ENCODE results near the gene RELB.
A peak's percentile ranks its signal among the peaks of the same experiment; 100 is the strongest.

Gene RELB

GRCh38 chr19:45058622-45059159 is 57.4 kb downstream of the RELB start:
- no peak for DNase-seq (ENCODE audit: low spot score)

GRCh38 chr19:45059258-45059965 is 58.1 kb downstream of the RELB start:
- peak; percentile 54 for DNase-seq (ENCODE audit: low spot score)

DNA sequence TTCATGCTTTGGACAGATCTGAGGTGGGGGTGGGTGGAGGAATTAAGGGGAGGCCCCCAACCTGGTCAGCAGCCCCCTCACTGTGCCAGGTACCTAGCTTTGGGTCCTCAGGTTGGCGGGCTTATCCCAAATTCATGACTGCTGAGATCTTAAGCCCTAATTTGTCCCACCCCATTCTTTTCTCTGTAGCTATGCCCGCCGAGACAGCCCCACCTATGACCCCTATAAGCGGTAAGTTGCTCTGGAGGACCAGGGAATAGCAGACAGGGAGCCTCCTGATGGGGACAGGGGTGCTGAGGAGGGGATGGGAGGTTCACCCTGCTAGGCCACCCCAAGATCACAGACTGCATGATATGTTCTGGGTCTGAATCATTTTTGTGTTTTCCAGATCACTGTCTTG is 60.7 kb downstream of the RELB start:
- DNase-seq (ENCODE audit: low spot score) = no peak

DNA sequence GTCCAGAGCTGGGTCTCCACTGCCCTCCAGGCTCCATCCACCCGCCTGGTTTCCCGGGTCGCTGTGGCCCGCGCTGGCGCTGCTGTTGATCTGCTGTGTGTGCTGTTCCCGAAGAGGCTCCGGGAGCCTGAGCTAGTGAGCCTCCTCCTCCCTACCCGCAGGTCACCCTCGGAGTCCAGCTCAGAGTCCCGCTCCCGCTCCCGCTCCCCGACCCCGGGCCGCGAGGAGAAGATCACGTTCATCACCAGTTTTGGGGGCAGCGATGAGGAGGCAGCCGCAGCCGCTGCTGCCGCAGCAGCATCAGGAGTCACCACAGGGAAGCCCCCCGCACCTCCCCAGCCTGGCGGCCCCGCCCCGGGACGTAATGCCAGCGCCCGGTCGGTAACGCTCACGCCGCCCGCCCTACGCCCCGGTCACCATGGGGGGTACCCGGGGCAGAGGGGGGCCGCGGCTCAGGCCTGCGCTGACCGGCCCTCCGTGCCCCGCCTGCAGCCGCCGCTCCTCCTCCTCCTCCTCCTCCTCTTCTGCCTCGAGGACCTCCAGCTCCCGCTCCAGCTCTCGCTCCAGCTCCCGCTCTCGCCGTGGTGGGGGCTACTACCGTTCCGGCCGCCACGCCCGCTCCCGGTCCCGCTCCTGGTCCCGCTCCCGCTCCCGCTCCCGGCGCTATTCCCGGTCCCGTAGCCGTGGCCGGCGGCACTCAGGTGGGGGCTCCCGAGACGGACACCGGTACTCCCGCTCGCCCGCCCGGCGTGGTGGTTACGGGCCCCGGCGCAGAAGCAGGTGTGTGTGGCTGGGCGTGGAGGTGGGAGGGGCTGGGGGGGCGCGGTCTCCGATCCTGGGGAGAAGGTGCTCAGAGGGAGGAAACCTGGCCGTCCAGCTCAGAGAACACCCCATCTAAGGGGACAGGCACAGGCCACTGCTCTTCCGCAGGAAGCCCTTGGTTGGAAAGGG is 62.9 kb downstream of the RELB start:
- DNase-seq (ENCODE audit: low spot score) = no peak

GRCh38 chr19:45066921-45067661 is 65.8 kb downstream of the RELB start:
- DNase-seq (ENCODE audit: low spot score) = no peak

DNA sequence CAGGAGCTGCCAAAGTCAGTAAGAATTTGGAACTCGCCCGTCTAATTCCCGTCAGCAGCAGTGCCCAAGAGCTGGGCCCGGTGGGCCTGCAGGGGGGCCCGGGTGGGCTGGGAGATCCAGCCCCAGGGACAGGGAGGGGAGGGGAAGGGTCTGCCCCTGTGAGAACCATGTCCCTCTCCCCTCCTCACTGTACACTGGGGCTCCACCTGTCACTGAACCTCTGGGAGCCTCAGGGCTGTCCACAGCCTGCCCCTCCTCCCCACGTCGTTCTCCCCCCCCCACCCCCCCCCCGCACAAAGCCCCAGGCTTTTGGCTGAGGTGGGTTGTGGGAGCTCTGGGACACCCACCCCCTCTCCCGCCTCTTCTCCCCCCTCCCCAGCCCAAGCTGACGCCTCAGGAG is 66.8 kb downstream of the RELB start:
- DNase-seq (ENCODE audit: low spot score) = no peak

GRCh38 chr19:45069056-45069455 is 67.8 kb downstream of the RELB start:
- DNase-seq (ENCODE audit: low spot score) = no peak

GRCh38 chr19:45070214-45070613 is 69.0 kb downstream of the RELB start:
- DNase-seq (ENCODE audit: low spot score) = no peak

GRCh38 chr19:45070861-45071544 is 69.7 kb downstream of the RELB start:
- DNase-seq (ENCODE audit: low spot score) = no peak

DNA sequence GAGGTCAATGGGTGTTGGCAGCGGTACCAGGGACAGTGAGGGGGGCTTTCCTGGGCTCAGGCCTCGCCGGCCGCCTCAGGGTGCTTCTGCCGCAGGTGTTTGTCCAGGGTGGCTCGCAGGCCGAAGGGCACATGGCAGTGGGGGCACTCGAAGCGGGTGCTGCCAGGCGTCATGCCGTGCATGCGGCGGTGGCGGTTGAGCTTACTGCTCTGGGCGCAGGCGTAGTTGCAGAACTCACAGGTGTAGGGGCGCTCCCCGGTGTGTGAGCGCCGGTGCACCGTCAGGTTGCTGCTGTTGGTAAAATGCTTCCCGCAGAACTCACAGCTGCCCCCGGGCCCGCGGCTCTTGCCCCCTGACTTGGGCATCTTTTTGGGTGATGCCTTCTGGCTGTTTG is 70.3 kb downstream of the RELB start:
- no peak for DNase-seq (ENCODE audit: low spot score)

DNA sequence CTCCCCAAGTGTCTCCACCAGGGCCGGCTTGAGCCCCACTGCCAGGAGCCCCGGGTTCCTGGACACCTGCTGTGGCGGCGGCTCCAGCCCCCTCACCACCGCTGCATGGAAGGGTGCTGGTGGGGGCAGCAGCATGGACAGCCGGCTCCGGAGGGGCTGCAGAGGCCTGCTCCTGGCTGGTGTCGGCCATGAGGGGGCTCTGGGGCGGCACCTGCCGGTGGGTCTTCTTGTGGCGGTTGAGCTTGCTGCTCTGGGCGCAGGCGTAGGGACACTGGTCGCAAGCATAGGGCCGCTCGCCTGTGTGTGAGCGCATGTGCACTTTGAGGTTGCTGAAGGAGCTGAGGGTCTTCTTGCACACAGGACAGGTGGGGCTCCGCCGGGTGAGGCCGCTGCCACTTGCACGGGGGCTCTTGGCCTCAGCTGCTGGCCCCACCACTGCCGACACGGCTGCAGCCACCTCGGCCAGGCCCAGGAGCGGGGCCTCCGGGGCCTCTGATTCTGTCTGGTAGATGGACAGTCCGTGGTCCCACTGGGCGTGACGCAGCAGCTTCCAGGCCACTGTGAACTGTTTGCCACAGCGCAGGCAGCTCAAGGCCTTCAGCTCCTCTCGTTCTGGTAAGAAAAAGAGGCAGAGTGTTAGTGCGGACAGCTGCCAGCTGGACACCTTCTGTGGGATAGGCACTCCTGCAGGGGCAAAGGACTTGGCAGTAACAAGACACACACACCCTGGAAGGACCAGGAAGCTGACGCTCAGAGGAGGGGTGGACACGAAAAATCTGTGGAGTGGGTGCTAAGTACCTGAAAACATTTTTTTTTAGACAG is 70.9 kb downstream of the RELB start:
- no peak for DNase-seq (ENCODE audit: low spot score)

- DNase-seq (ENCODE audit: low spot score) = peak; percentile 59
These were observed 73.6 kb downstream of the RELB start for GRCh38 chr19:45074744-45075300.

DNA sequence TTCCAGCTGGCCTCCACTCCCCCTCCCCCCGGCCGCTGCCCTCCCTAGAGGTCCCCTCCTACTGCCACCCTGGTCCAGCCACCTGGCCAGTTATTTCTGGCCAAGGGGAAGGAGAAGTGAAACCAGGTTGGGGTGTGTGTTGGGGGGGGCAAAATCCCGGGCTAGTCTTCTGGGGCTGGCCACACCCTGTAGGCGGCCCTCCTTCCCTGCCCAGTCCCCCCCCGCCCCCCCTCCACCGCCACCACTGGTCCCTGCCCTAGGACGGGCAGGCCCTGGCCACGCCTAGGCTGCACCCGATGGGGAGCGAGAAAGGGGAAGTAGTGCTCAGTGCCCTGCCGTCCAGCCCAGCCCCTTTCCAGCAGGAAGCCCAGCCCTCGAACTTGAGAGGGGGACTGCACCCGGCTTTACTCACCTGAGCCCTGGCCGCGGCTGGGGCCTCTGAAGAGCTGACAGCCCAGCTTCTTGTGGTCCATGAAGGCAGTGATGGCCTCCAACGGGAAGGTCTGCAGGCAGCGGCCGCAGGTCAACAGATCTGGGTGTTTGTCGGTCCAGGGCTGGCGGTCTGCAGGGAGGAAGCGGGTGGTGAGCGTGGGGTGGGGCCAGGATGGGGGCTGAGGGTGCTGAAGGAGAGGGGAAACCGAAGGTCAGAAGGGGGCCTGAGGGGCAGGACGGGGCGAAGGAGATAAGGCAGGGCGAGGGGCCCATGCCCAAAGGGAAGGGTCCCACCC is 74.2 kb downstream of the RELB start:
- DNase-seq (ENCODE audit: low spot score) = peak; percentile 45

DNA sequence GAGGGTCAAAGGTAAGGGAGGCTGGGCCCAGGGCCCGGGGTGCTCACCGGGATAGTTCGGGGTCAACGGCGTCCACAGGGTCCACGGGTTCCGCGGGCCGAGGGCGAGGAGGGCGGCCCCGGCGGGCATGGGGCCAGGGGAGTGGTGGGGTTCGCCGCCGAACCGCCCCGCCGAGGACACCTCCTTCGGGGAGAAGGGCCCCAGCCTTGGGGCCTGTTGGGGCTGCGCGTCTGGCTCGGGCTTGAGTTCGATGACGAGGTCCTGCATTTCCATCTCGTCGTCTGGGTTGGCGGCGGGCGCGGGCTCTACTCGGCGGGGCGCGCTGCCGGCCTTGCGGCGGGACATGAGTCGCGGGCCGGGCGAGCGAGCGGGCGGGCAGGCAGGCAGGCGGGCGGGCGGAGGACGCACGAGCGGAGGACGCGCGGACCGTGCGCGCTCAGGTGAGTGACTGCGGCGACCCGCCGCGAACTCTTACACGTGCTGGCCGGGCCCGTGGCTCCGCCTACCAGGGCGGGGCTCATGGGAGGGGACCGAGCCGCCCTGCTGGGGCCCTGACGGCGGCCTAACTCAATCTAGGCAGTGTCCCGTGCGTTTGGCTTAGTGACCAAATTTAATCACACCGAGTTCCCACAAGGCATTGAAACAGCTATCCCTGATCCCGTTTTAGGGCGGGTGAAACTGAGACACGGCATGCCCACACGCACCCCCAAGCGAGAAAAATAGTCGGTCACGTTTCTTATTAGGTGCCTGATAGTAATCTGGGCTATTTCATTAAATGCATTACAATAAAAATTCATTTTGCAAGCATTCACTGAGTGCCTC is 75.0 kb downstream of the RELB start, which contains the start of gene ZNF296:
Gene ZNF296 (minus strand): TSS at position 450 of the 822 bp plus-strand sequence. CDS start 105 bp downstream, at position 345.
- peak; percentile 87 for DNase-seq (ENCODE audit: low spot score)

DNA sequence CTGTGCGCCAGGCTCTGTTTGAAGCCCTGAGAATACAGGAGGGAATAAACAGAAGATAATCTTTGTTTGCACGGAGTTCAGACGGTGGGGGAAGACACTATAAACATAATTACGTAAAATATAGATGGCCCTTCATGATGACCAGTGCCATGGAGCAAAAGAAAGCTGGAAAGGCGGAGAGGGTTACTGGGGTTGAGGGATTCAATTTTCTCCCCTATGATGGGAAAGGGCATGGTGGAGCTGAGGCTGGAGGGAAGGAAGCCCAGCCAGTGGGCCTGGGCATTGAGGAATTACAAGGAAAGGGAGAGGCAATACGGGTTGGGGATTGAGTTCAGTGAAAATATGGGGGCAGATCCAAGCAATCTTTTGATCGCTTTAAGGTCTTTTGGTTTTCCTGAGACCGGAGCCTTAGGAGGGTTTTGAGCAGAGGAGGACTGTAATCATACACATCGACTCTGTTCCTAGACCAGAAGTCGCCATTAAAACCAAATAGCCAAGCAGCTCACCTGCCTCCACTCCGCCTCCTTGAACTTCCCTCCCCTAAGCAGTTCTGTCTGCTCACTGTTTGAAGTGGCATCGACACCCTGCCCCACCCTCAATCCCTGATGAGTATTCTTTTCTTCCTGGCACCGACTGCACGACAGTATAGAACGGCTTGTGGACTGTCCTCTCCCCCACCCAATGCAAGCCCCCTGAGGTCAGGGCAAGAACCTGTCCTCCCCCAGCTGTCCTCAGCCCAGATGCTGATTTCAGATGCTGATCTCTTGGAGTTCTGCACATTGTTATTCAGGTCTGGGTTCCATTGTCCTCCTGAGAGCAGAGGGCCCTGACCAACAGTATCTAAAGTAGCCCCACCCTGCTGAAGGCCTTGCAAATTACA is 75.8 kb downstream of the RELB start:
- no peak for DNase-seq (ENCODE audit: low spot score)

GRCh38 chr19:45078390-45079062 is 77.3 kb downstream of the RELB start:
- DNase-seq (ENCODE audit: low spot score) = no peak

Data from SK-N-DZ (cell line).